H1 (cell line): ENCODE measurements around the gene CDK5.

Source experiments
- JUND ChIP-seq: IDR thresholded peaks from 2 replicates; pipeline ENCODE4 v1.6.1; 2011; ENCODE audit warnings: mild to moderate bottlenecking, improper control_type of control experiment, low read length
- KDM5A ChIP-seq: fragments of 200-600 bp; IDR thresholded peaks from 2 replicates; pipeline ENCODE4 v1.7.1; 2012; ENCODE audit warnings: mild to moderate bottlenecking, low read length, inconsistent platforms, mixed read lengths
- NANOG ChIP-seq: IDR thresholded peaks from 2 replicates; pipeline ENCODE4 v1.6.1; 2011; ENCODE audit warnings: low read length, low read depth, mild to moderate bottlenecking, inconsistent platforms; ENCODE audit not compliant: insufficient read depth, poor library complexity, severe bottlenecking
- SAP30 ChIP-seq: fragments of 300-600 bp; sonication (generic); IDR thresholded peaks from 2 replicates; pipeline ENCODE4 v1.7.1; 2012; ENCODE audit warnings: low read length, moderate library complexity, mild to moderate bottlenecking, inconsistent platforms; ENCODE audit not compliant: insufficient read depth, insufficient replicate concordance
- SIX5 ChIP-seq: IDR thresholded peaks from 2 replicates; pipeline ENCODE4 v1.6.1; 2011; ENCODE audit warnings: mild to moderate bottlenecking, low read depth, low read length
- SP2 ChIP-seq: IDR thresholded peaks from 2 replicates; pipeline ENCODE4 v1.6.1; 2012; ENCODE audit warnings: mild to moderate bottlenecking, low read length, inconsistent platforms
- YY1 ChIP-seq: IDR thresholded peaks from 2 replicates; pipeline ENCODE4 v1.6.1; 2011; ENCODE audit warnings: low read depth, mild to moderate bottlenecking, low read length
- TF ChIP-seq, protein P1 (sequence below), 3 experiments: IDR thresholded peaks; 1 replicate in 2 of 3; 2 replicates in 1 of 3; pipeline versions ENCODE4 v1.5.1 to v1.6.1; 2011; ENCODE audit warnings: low read length in 3 of 3, mild to moderate bottlenecking in 3 of 3, inconsistent platforms in 2 of 3, low read depth in 1 of 3, moderate library complexity in 1 of 3; ENCODE audit not compliant: insufficient read depth in 1 of 3; ENCODE audit errors: control extremely low read depth in 1 of 3
- TF ChIP-seq, protein P2 (sequence below): IDR thresholded peaks from 2 replicates; pipeline ENCODE4 v1.6.1; 2012; ENCODE audit warnings: low read length, inconsistent platforms
- TF ChIP-seq, protein P3 (sequence below): IDR thresholded peaks from 2 replicates; pipeline ENCODE4 v1.6.1; 2011; ENCODE audit warnings: low read length, improper control_type of control experiment

DNA sequence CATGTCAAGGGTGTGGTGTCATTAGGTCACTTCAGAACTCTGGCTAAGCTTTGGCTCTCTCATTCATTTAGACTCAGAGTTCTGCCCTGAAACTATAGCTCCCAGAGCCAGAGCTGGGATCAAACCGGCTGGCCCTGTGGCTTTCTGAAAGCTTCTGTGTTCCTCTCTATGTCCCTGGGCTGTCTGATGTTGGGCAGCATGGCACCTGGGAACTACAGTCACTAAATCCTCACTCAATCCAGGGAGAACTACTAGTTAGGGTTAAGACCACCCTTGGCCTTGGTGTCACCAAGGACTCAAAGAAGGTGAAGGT, 46.6 kb downstream of the CDK5 start:
- no peak for TF ChIP-seq YY1
- no peak for TF ChIP-seq SIX5
- TF ChIP-seq, protein P1, sequence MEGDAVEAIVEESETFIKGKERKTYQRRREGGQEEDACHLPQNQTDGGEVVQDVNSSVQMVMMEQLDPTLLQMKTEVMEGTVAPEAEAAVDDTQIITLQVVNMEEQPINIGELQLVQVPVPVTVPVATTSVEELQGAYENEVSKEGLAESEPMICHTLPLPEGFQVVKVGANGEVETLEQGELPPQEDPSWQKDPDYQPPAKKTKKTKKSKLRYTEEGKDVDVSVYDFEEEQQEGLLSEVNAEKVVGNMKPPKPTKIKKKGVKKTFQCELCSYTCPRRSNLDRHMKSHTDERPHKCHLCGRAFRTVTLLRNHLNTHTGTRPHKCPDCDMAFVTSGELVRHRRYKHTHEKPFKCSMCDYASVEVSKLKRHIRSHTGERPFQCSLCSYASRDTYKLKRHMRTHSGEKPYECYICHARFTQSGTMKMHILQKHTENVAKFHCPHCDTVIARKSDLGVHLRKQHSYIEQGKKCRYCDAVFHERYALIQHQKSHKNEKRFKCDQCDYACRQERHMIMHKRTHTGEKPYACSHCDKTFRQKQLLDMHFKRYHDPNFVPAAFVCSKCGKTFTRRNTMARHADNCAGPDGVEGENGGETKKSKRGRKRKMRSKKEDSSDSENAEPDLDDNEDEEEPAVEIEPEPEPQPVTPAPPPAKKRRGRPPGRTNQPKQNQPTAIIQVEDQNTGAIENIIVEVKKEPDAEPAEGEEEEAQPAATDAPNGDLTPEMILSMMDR (IDR thresholded peaks at IDR 0.05; ENCODE audit: control extremely low read depth in 1 of 3, insufficient read depth in 1 of 3, low read depth in 1 of 3, low read length in 3 of 3) = no peak
- TF ChIP-seq NANOG = no peak
- TF ChIP-seq, protein P2, sequence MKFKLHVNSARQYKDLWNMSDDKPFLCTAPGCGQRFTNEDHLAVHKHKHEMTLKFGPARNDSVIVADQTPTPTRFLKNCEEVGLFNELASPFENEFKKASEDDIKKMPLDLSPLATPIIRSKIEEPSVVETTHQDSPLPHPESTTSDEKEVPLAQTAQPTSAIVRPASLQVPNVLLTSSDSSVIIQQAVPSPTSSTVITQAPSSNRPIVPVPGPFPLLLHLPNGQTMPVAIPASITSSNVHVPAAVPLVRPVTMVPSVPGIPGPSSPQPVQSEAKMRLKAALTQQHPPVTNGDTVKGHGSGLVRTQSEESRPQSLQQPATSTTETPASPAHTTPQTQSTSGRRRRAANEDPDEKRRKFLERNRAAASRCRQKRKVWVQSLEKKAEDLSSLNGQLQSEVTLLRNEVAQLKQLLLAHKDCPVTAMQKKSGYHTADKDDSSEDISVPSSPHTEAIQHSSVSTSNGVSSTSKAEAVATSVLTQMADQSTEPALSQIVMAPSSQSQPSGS = no peak
- TF ChIP-seq, protein P3, sequence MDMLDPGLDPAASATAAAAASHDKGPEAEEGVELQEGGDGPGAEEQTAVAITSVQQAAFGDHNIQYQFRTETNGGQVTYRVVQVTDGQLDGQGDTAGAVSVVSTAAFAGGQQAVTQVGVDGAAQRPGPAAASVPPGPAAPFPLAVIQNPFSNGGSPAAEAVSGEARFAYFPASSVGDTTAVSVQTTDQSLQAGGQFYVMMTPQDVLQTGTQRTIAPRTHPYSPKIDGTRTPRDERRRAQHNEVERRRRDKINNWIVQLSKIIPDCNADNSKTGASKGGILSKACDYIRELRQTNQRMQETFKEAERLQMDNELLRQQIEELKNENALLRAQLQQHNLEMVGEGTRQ = no peak
- no peak for TF ChIP-seq KDM5A
- TF ChIP-seq SAP30 = no peak
- TF ChIP-seq SP2 = no peak
- TF ChIP-seq JUND = no peak
